ENCODE data around the gene TUBB2A. TPM values are rescaled to one million over a fixed set of nuclear protein-coding genes. Genes with fewer than 3 reads are reported as not detected.
"Not testable (repeated sequence)": the region's sequence is repeated elsewhere in the genome, so short reads cannot be mapped to it uniquely, and the experiment has no call there.

The TUBB2A gene
- total RNA-seq, 1 experiment from 2014 or later, result 112 TPM

GRCh38 chr6:3138341-3138740 is 19.0 kb downstream of the TUBB2A start:
- BruUV-seq (replicated peaks), result no TSS peak
- no peaks in the 10 kb centered on the region for H3K27me3 ChIP-seq (replicated peaks; ENCODE audit: insufficient read depth, low read depth, low read length, poor library complexity)
- POLR2A ChIA-PET (ENCODE audit: low non-redundant PET), result no interaction called here
- no peaks in the 10 kb centered on the region for H3K9me3 ChIP-seq (ENCODE audit: low read depth, low read length, poor library complexity, severe bottlenecking)
- H3K27ac ChIP-seq (ENCODE audit: low read depth, low read length, poor library complexity, severe bottlenecking), result no peak overlapping the region
- TF ChIP-seq EZH2 (IDR thresholded peaks at IDR 0.05; ENCODE audit: borderline replicate concordance, low read depth, low read length, poor library complexity, severe bottlenecking), result no peak
- CTCF ChIA-PET, result no interaction called here
- DNase-seq (ENCODE audit: low spot score), result peak; percentile 52
- no peak overlapping the region for H3K4me3 ChIP-seq (ENCODE audit: low read depth, low read length, poor library complexity, severe bottlenecking)
- H3K4me1 ChIP-seq (ENCODE audit: insufficient read depth, low read length, poor library complexity, severe bottlenecking), result peaks cover 5% of the 10 kb centered on the region
- intact Hi-C loops (cut with micrococcal nuclease; ENCODE audit: unreplicated experiment), result no loop called here
- peaks cover 24% of the 10 kb centered on the region for H3K36me3 ChIP-seq (ENCODE audit: insufficient read depth, low read length, poor library complexity, severe bottlenecking)

GRCh38 chr6:3137873-3138272 is 19.5 kb downstream of the TUBB2A start:
- peaks cover 23% of the 10 kb centered on the region for H3K36me3 ChIP-seq (ENCODE audit: insufficient read depth, low read length, poor library complexity, severe bottlenecking)
- intact Hi-C loops (cut with micrococcal nuclease; ENCODE audit: unreplicated experiment); H3K4me3 ChIP-seq (ENCODE audit: low read depth, low read length, poor library complexity, severe bottlenecking); DNase-seq (ENCODE audit: low spot score); H3K27me3 ChIP-seq (replicated peaks; ENCODE audit: insufficient read depth, low read depth, low read length, poor library complexity); BruUV-seq (replicated peaks); H3K27ac ChIP-seq (ENCODE audit: low read depth, low read length, poor library complexity, severe bottlenecking); H3K9me3 ChIP-seq (ENCODE audit: low read depth, low read length, poor library complexity, severe bottlenecking); POLR2A ChIA-PET (ENCODE audit: low non-redundant PET); CTCF ChIA-PET; H3K4me1 ChIP-seq (ENCODE audit: insufficient read depth, low read length, poor library complexity, severe bottlenecking): not testable (repeated sequence)

- ChIA-PET CTCF (no interaction called here), POLR2A (ENCODE audit: low non-redundant PET) (no interaction called here)
- no peak overlapping the region for H3K4me3 ChIP-seq (ENCODE audit: low read depth, low read length, poor library complexity, severe bottlenecking)
- H3K4me1 ChIP-seq (ENCODE audit: insufficient read depth, low read length, poor library complexity, severe bottlenecking), result peaks cover 5% of the 10 kb centered on the region
- no peak for DNase-seq (ENCODE audit: low spot score)
- intact Hi-C loops (cut with micrococcal nuclease; ENCODE audit: unreplicated experiment), result no loop called here
- no peaks in the 10 kb centered on the region for H3K27me3 ChIP-seq (replicated peaks; ENCODE audit: insufficient read depth, low read depth, low read length, poor library complexity)
- H3K9me3 ChIP-seq (ENCODE audit: low read depth, low read length, poor library complexity, severe bottlenecking), result no peaks in the 10 kb centered on the region
- H3K36me3 ChIP-seq (ENCODE audit: insufficient read depth, low read length, poor library complexity, severe bottlenecking), result peaks cover 18% of the 10 kb centered on the region
- no TSS peak for BruUV-seq (replicated peaks)
- TF ChIP-seq CTCF (conservative IDR thresholded peaks at IDR 0.05; ENCODE audit: low read depth, low read length) (no peak), EZH2 (IDR thresholded peaks at IDR 0.05; ENCODE audit: borderline replicate concordance, low read depth, low read length, poor library complexity, severe bottlenecking) (no peak)
- H3K27ac ChIP-seq (ENCODE audit: low read depth, low read length, poor library complexity, severe bottlenecking), result no peak overlapping the region
Measured at GRCh38 chr6:3137057-3137777, 20.1 kb downstream of the TUBB2A start.

GRCh38 chr6:3136292-3137011 is 20.9 kb downstream of the TUBB2A start:
- peaks cover 5% of the 10 kb centered on the region for H3K4me1 ChIP-seq (ENCODE audit: insufficient read depth, low read length, poor library complexity, severe bottlenecking)
- no peak overlapping the region for H3K4me3 ChIP-seq (ENCODE audit: low read depth, low read length, poor library complexity, severe bottlenecking)
- no peak overlapping the region for H3K27ac ChIP-seq (ENCODE audit: low read depth, low read length, poor library complexity, severe bottlenecking)
- POLR2A ChIA-PET (ENCODE audit: low non-redundant PET), result no interaction called here
- CTCF ChIA-PET, result no interaction called here
- TF ChIP-seq EZH2 (IDR thresholded peaks at IDR 0.05; ENCODE audit: borderline replicate concordance, low read depth, low read length, poor library complexity, severe bottlenecking) (no peak), CTCF (conservative IDR thresholded peaks at IDR 0.05; ENCODE audit: low read depth, low read length) (no peak)
- DNase-seq (ENCODE audit: low spot score), result no peak
- BruUV-seq (replicated peaks), result no TSS peak
- no peaks in the 10 kb centered on the region for H3K9me3 ChIP-seq (ENCODE audit: low read depth, low read length, poor library complexity, severe bottlenecking)
- H3K27me3 ChIP-seq (replicated peaks; ENCODE audit: insufficient read depth, low read depth, low read length, poor library complexity), result no peaks in the 10 kb centered on the region
- peaks cover 18% of the 10 kb centered on the region for H3K36me3 ChIP-seq (ENCODE audit: insufficient read depth, low read length, poor library complexity, severe bottlenecking)
- intact Hi-C loops (cut with micrococcal nuclease; ENCODE audit: unreplicated experiment), result no loop called here
